PC-9 (cell line): Measurements from ENCODE around the gene OR5A2. TPM values are rescaled to one million over a fixed set of nuclear protein-coding genes. Genes with fewer than 3 reads are reported as not detected.
"Not testable (repeated sequence)": the region's sequence is repeated elsewhere in the genome, so short reads cannot be mapped to it uniquely, and the experiment has no call there.

Experiments
- BruUV-seq: library from RNA; stranded (reverse); fragments of 400-500 nt; replicated peaks from 2 replicates; lab custom pipeline; 2021; lab: Mats Ljungman, UMichigan
- CTCF ChIA-PET: fragments of 300-600 bp; sonication (Branson Sonifier 250); formaldehyde crosslinking; loops from one replicate; lab custom pipeline; 2022; ENCODE audit warnings: antibody characterized with exemption; lab: Charles Lee
- POLR2A ChIA-PET: fragments of 300-600 bp; sonication (Branson Sonifier 250); formaldehyde crosslinking; loops from one replicate; lab custom pipeline; 2022; ENCODE audit warnings: antibody characterized with exemption; ENCODE audit not compliant: unreplicated experiment; lab: Charles Lee
- DNase-seq, 2 experiments: peaks; one replicate each; pipeline versions ENCODE4 v3.0.0 to v3.0.0-alpha.2; 2015 to 2022; ENCODE audit warnings: mixed read lengths in 1 of 2
- H2AFZ ChIP-seq: fragments of 200-600 bp; sonication (generic); 2 replicates; pipeline ENCODE4 v1.8.1; 2017; ENCODE audit warnings: antibody characterized with exemption
- H3F3A ChIP-seq: fragments of 200-600 bp; sonication (generic); 2 replicates; pipeline ENCODE4 v1.8.1; 2017; ENCODE audit warnings: antibody characterized with exemption, mild to moderate bottlenecking, low read depth; ENCODE audit not compliant: insufficient read depth
- H3K27ac ChIP-seq: fragments of 200-600 bp; sonication (generic); 2 replicates; pipeline ENCODE4 v1.6.1; 2016; ENCODE audit warnings: mixed run types
- H3K27me3 ChIP-seq: fragments of 200-600 bp; sonication (generic); 2 replicates; pipeline ENCODE4 v1.6.1; 2016; ENCODE audit warnings: low read depth, mixed run types; ENCODE audit not compliant: insufficient read depth
- H3K36me3 ChIP-seq: fragments of 200-600 bp; sonication (generic); 2 replicates; pipeline ENCODE4 v1.6.1; 2016; ENCODE audit warnings: low read depth, mixed run types
- H3K4me1 ChIP-seq: fragments of 200-600 bp; sonication (generic); replicated peaks from 2 replicates; pipeline ENCODE4 v1.6.1; 2016; ENCODE audit warnings: mixed run types; ENCODE audit not compliant: insufficient read depth
- H3K4me2 ChIP-seq: fragments of 200-600 bp; sonication (generic); 2 replicates; pipeline ENCODE4 v1.6.1; 2017; ENCODE audit warnings: mixed run types
- H3K4me3 ChIP-seq: fragments of 200-600 bp; sonication (generic); 2 replicates; pipeline ENCODE4 v1.6.1; 2016; ENCODE audit warnings: mixed run types
- H3K79me2 ChIP-seq: fragments of 200-600 bp; sonication (generic); 2 replicates; pipeline ENCODE4 v1.6.1; 2017; ENCODE audit warnings: low read depth, mixed run types
- H3K9me2 ChIP-seq: fragments of 200-600 bp; sonication (generic); 2 replicates; pipeline ENCODE4 v1.8.1; 2017; ENCODE audit warnings: mild to moderate bottlenecking; ENCODE audit not compliant: insufficient read depth
- H3K9me3 ChIP-seq: fragments of 200-600 bp; sonication (generic); 2 replicates; pipeline ENCODE4 v1.8.1; 2016; ENCODE audit warnings: low read depth; ENCODE audit not compliant: insufficient read depth
- H4K20me1 ChIP-seq: fragments of 200-600 bp; sonication (generic); 2 replicates; pipeline ENCODE4 v1.8.1; 2017; ENCODE audit not compliant: insufficient read depth
- CTCF ChIP-seq: fragments of 200-600 bp; sonication (generic); conservative IDR thresholded peaks from 2 replicates; pipeline ENCODE4 v1.6.1; 2017; ENCODE audit warnings: mixed run types, antibody characterized with exemption, mild to moderate bottlenecking, moderate library complexity
- EZH2 ChIP-seq: fragments of 200-600 bp; sonication (generic); IDR thresholded peaks from 2 replicates; pipeline ENCODE4 v1.8.0; 2017; ENCODE audit warnings: antibody characterized with exemption, low read depth
- intact Hi-C: fragments of 100-400 bp; cut with micrococcal nuclease; formaldehyde crosslinking; loops from one replicate; pipeline ENCODE4 v1.10.0; 2022; ENCODE audit not compliant: unreplicated experiment
- total RNA-seq: library from RNA; stranded (reverse); gene quantifications from 2 replicates; pipeline ENCODE4 v1.2.3, GENCODE V29; 2021

OR5A2 gene
- total RNA-seq, 1 experiment from 2014 or later = not detected

- TF ChIP-seq EZH2 = no peak
- H2AFZ ChIP-seq = no peak overlapping the region
- no peak overlapping the region for H3K27ac ChIP-seq
- H3K36me3 ChIP-seq = no peaks in the 10 kb centered on the region
- H3K4me3 ChIP-seq = no peak overlapping the region
- no peaks in the 10 kb centered on the region for H3K27me3 ChIP-seq
- POLR2A ChIA-PET = no interaction called here
- no TSS peak for BruUV-seq
- no peak for DNase-seq
- no peaks in the 10 kb centered on the region for H3K4me1 ChIP-seq
- H3K79me2 ChIP-seq = no peaks in the 10 kb centered on the region
- no peak overlapping the region for H3K4me2 ChIP-seq
- no peaks in the 10 kb centered on the region for H3F3A ChIP-seq
- H3K9me2 ChIP-seq = no peaks in the 10 kb centered on the region
- H4K20me1 ChIP-seq = no peaks in the 10 kb centered on the region
- H3K9me3 ChIP-seq = no peaks in the 10 kb centered on the region
- CTCF ChIA-PET = no interaction called here
- intact Hi-C loops = no loop called here
These were observed 32.0 kb downstream of the OR5A2 start for GRCh38 chr11:59394186-59394585.

GRCh38 chr11:59380263-59381059, 45.8 kb downstream of the OR5A2 start:
- intact Hi-C loops = no loop called here
- CTCF ChIA-PET = no interaction called here
- Histone ChIP-seq H3K27ac (no peak overlapping the region), H3K4me1 (no peaks in the 10 kb centered on the region), H3K36me3 (no peaks in the 10 kb centered on the region), H4K20me1 (no peaks in the 10 kb centered on the region), H3K9me3 (no peaks in the 10 kb centered on the region; the same call in 1 of the 2 replicates), H3K9me2 (no peaks in the 10 kb centered on the region), H3K27me3 (no peaks in the 10 kb centered on the region), H3K4me2 (no peak overlapping the region), H3K4me3 (no peak overlapping the region), H3F3A (no peaks in the 10 kb centered on the region), H3K79me2 (no peaks in the 10 kb centered on the region), H2AFZ (no peak overlapping the region)
- TF ChIP-seq CTCF = no peak
- TF ChIP-seq EZH2 = no peak
- DNase-seq = no peak
- POLR2A ChIA-PET = no interaction called here
- BruUV-seq = no TSS peak

- intact Hi-C loops, H4K20me1 ChIP-seq, H3K9me2 ChIP-seq, H3F3A ChIP-seq, BruUV-seq, H2AFZ ChIP-seq, H3K4me1 ChIP-seq, H3K4me2 ChIP-seq, H3K79me2 ChIP-seq, POLR2A ChIA-PET, CTCF ChIA-PET, DNase-seq, H3K4me3 ChIP-seq, H3K36me3 ChIP-seq, H3K27me3 ChIP-seq, H3K27ac ChIP-seq, H3K9me3 ChIP-seq: not testable (repeated sequence)
These were observed 53.9 kb downstream of the OR5A2 start for GRCh38 chr11:59372324-59372723.

- Histone ChIP-seq H3K27me3 (no peaks in the 10 kb centered on the region), H3K9me2 (no peaks in the 10 kb centered on the region), H3K4me2 (no peak overlapping the region), H3K4me3 (no peak overlapping the region), H2AFZ (no peak overlapping the region), H3K27ac (no peak overlapping the region), H3K9me3 (no peaks in the 10 kb centered on the region), H3K36me3 (no peaks in the 10 kb centered on the region), H3K79me2 (no peaks in the 10 kb centered on the region), H4K20me1 (no peaks in the 10 kb centered on the region), H3K4me1 (no peaks in the 10 kb centered on the region), H3F3A (no peaks in the 10 kb centered on the region)
- CTCF ChIA-PET = no interaction called here
- DNase-seq = no peak
- POLR2A ChIA-PET = no interaction called here
- intact Hi-C loops = no loop called here
- no TSS peak for BruUV-seq
- no peak for TF ChIP-seq EZH2
- no peak for TF ChIP-seq CTCF
These were observed 57.8 kb downstream of the OR5A2 start for GRCh38 chr11:59368238-59369022.
